HG02763 (cell line): ENCODE data around the gene NOTCH1.

Experiments
- ATAC-seq: cut with Tn5 transposase; IDR thresholded peaks from one replicate; pipeline ENCODE4 v1.9.1; 2021; ENCODE audit warnings: mild to moderate bottlenecking, moderate library complexity; ENCODE audit not compliant: unreplicated experiment

NOTCH1 gene

GRCh38 chr9:136545965-136546696 lies at the start of gene NOTCH1:
TSS of gene NOTCH1 (minus strand) at chr9:136546048. CDS start at chr9:136545786, 262 bp downstream.
- ATAC-seq = peak; percentile 58

- ATAC-seq = no peak
These were observed 48.6 kb upstream of the NOTCH1 start for GRCh38 chr9:136594492-136594891.

GRCh38 chr9:136593581-136593980 lies 47.7 kb upstream of the NOTCH1 start:
- no peak for ATAC-seq

- ATAC-seq = no peak
These were observed 46.8 kb upstream of the NOTCH1 start for GRCh38 chr9:136592666-136593065.

GRCh38 chr9:136590821-136591752 lies 45.2 kb upstream of the NOTCH1 start:
- no peak for ATAC-seq

GRCh38 chr9:136589766-136590763 lies 44.2 kb upstream of the NOTCH1 start:
- ATAC-seq = no peak

GRCh38 chr9:136588663-136589464 lies 43.0 kb upstream of the NOTCH1 start:
- no peak for ATAC-seq

- ATAC-seq = no peak
These were observed 42.3 kb upstream of the NOTCH1 start for GRCh38 chr9:136587944-136588662.

GRCh38 chr9:136587145-136587943 lies 41.5 kb upstream of the NOTCH1 start:
- no peak for ATAC-seq

- ATAC-seq = no peak
These were observed 40.6 kb upstream of the NOTCH1 start for GRCh38 chr9:136586391-136586953.

- ATAC-seq = no peak
These were observed 39.8 kb upstream of the NOTCH1 start for GRCh38 chr9:136585531-136586120.

- ATAC-seq = no peak
These were observed 39.1 kb upstream of the NOTCH1 start for GRCh38 chr9:136584934-136585333.

GRCh38 chr9:136584401-136584932 lies 38.6 kb upstream of the NOTCH1 start:
- no peak for ATAC-seq

GRCh38 chr9:136582977-136583735 lies 37.3 kb upstream of the NOTCH1 start:
- no peak for ATAC-seq

- ATAC-seq = no peak
These were observed 36.0 kb upstream of the NOTCH1 start for GRCh38 chr9:136581614-136582447.
